Cardiac fibroblast (primary cell): ENCODE measurements around the gene RMND5A.

ENCODE experiments used
- DNase-seq, 2 donors: peaks; one replicate each; pipeline versions ENCODE4 v3.0.0 to v3.0.0-alpha.2; 2010; ENCODE audit warnings: low read depth in 2 of 2
- H3K4me3 ChIP-seq, 2 donors: replicated peaks in 1 of 2; 1 replicate in 1 of 2; 2 replicates in 1 of 2; pipeline ENCODE4 v1.5.1; 2011; ENCODE audit warnings: low read depth in 2 of 2, low read length in 2 of 2, mild to moderate bottlenecking in 2 of 2, moderate library complexity in 1 of 2
- CTCF ChIP-seq: IDR thresholded peaks from one replicate; pipeline ENCODE4 v1.5.1; 2011; ENCODE audit warnings: low read depth, mild to moderate bottlenecking, low read length, inconsistent platforms

Gene RMND5A

GRCh38 chr2:86775338-86775737 lies 55.2 kb downstream of the RMND5A start:
- no peak for DNase-seq
- no peak overlapping the region for H3K4me3 ChIP-seq
- no peak for TF ChIP-seq CTCF

GRCh38 chr2:86776532-86776931 lies 56.4 kb downstream of the RMND5A start:
- DNase-seq = no peak
- no peak for TF ChIP-seq CTCF

GRCh38 chr2:86778957-86779356 lies 58.9 kb downstream of the RMND5A start:
- no peak for DNase-seq
- H3K4me3 ChIP-seq = no peak overlapping the region
- TF ChIP-seq CTCF = no peak

More at GRCh38 chr2:86776532-86776931, 56.4 kb downstream of the RMND5A start:
- no peak overlapping the region for H3K4me3 ChIP-seq

- no peak for TF ChIP-seq CTCF
- no peak overlapping the region for H3K4me3 ChIP-seq
- no peak for DNase-seq
Observed at GRCh38 chr2:86779971-86780370, 59.9 kb downstream of the RMND5A start.

GRCh38 chr2:86781363-86781762 lies 61.3 kb downstream of the RMND5A start:
- TF ChIP-seq CTCF = no peak
- no peak overlapping the region for H3K4me3 ChIP-seq
- no peak for DNase-seq

- DNase-seq = no peak
- no peak overlapping the region for H3K4me3 ChIP-seq
- no peak for TF ChIP-seq CTCF
Observed at GRCh38 chr2:86782748-86783147, 62.7 kb downstream of the RMND5A start.

- TF ChIP-seq CTCF = no peak
- H3K4me3 ChIP-seq = no peak overlapping the region
- DNase-seq = no peak
Observed at GRCh38 chr2:86783615-86784339, 63.7 kb downstream of the RMND5A start.
